ENCODE measurements around the gene PDE12. TPM values are rescaled to one million over a fixed set of nuclear protein-coding genes. Genes with fewer than 3 reads are reported as not detected.

PDE12 gene
- total RNA-seq, 1 donor from 2014 or later = 16.2 TPM

DNA sequence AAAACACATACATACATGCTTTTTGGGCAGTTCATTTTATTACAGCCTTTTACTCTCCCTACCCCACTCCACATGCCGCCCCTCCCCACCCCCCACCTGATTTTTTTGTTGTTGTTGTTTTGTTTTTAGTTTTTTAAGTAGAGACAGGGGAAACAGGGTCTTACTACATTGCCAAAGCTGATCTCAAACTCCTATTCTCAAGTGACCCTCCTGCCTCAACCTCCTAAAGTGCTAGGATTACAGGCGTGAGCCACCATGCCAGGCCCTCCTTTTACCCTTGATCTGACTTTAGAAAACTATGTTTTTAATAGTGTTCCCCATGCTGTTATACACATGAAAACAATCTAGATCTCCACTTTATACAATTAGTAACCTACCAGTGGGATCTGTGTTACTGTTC, 14.8 kb downstream of the PDE12 start:
- Mint-ChIP-seq H3K9me3 (ENCODE audit: unreplicated experiment) (no peaks in the 10 kb centered on the region), H3K27me3 (ENCODE audit: low read depth, unreplicated experiment) (no peaks in the 10 kb centered on the region), H3K36me3 (ENCODE audit: low read depth, unreplicated experiment) (peaks cover 29% of the 10 kb centered on the region), H3K27ac (ENCODE audit: unreplicated experiment) (no peak overlapping the region), H3K4me3 (ENCODE audit: unreplicated experiment) (no peak overlapping the region), H3K4me1 (ENCODE audit: low read depth, unreplicated experiment) (peaks cover 3% of the 10 kb centered on the region)
- no peak overlapping the region for H3K4me2 ChIP-seq (ENCODE audit: low read length)
- H3K4me1 ChIP-seq (ENCODE audit: insufficient read depth, low read length) = no peaks in the 10 kb centered on the region
- no peak overlapping the region for H3K4me3 ChIP-seq (ENCODE audit: insufficient read depth, low read depth, low read length)
- no peaks in the 10 kb centered on the region for H3K9me3 ChIP-seq (ENCODE audit: insufficient read depth, low read depth, low read length)
- no peak overlapping the region for H3K9ac ChIP-seq (ENCODE audit: low read length)
- TF ChIP-seq, protein P1, sequence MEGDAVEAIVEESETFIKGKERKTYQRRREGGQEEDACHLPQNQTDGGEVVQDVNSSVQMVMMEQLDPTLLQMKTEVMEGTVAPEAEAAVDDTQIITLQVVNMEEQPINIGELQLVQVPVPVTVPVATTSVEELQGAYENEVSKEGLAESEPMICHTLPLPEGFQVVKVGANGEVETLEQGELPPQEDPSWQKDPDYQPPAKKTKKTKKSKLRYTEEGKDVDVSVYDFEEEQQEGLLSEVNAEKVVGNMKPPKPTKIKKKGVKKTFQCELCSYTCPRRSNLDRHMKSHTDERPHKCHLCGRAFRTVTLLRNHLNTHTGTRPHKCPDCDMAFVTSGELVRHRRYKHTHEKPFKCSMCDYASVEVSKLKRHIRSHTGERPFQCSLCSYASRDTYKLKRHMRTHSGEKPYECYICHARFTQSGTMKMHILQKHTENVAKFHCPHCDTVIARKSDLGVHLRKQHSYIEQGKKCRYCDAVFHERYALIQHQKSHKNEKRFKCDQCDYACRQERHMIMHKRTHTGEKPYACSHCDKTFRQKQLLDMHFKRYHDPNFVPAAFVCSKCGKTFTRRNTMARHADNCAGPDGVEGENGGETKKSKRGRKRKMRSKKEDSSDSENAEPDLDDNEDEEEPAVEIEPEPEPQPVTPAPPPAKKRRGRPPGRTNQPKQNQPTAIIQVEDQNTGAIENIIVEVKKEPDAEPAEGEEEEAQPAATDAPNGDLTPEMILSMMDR (IDR thresholded peaks at IDR 0.05; ENCODE audit: insufficient read depth, low read depth, low read length) = no peak
- TF ChIP-seq EZH2 (IDR thresholded peaks at IDR 0.05; ENCODE audit: insufficient read depth, low read length) = no peak
- H3K36me3 ChIP-seq (ENCODE audit: insufficient read depth, low read length) = peaks cover 65% of the 10 kb centered on the region
- DNase-seq (ENCODE audit: low read depth) (no peak), FAIRE-seq (no peak)
- no peaks in the 10 kb centered on the region for H3K27me3 ChIP-seq (ENCODE audit: insufficient read depth, low read length)
- H3K27ac ChIP-seq (ENCODE audit: low read depth, low read length) = no peak overlapping the region
- peaks cover 50% of the 10 kb centered on the region for H3K79me2 ChIP-seq (ENCODE audit: insufficient read depth, low read length)
- H2AFZ ChIP-seq (ENCODE audit: low read depth, low read length) = no peak overlapping the region
- peaks cover 76% of the 10 kb centered on the region for H4K20me1 ChIP-seq (ENCODE audit: insufficient read depth, low read length)

DNA sequence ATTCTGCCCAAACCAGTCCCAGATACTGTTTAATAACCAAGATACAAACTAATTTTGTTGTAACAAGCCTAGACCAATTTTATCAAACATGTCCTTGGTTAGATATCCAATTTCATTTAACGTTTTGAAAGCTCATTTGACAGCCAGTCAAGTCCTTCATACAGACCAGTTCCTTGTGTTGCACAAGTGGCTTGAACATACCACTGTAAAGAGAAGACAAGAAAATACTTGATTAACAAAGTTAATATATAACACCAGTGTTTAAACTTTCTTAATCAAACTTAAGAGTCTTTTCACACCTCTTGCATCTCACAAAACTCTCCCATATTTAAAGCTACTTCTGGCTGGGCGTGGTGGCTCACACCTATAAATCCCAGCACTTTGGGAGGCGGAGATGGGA, 16.0 kb downstream of the PDE12 start:
- H3K4me3 ChIP-seq (ENCODE audit: insufficient read depth, low read depth, low read length) = no peak overlapping the region
- Mint-ChIP-seq H3K27me3 (ENCODE audit: low read depth, unreplicated experiment) (no peaks in the 10 kb centered on the region), H3K36me3 (ENCODE audit: low read depth, unreplicated experiment) (peaks cover 28% of the 10 kb centered on the region), H3K9me3 (ENCODE audit: unreplicated experiment) (no peaks in the 10 kb centered on the region), H3K27ac (ENCODE audit: unreplicated experiment) (no peak overlapping the region), H3K4me1 (ENCODE audit: low read depth, unreplicated experiment) (peaks cover 9% of the 10 kb centered on the region), H3K4me3 (ENCODE audit: unreplicated experiment) (no peak overlapping the region)
- H4K20me1 ChIP-seq (ENCODE audit: insufficient read depth, low read length) = peaks cover 82% of the 10 kb centered on the region
- DNase-seq (ENCODE audit: low read depth) = no peak
- no peak overlapping the region for H2AFZ ChIP-seq (ENCODE audit: low read depth, low read length)
- no peak for TF ChIP-seq EZH2 (IDR thresholded peaks at IDR 0.05; ENCODE audit: insufficient read depth, low read length)
- TF ChIP-seq, protein P1 (IDR thresholded peaks at IDR 0.05; ENCODE audit: insufficient read depth, low read depth, low read length) = no peak
- no peak overlapping the region for H3K9ac ChIP-seq (ENCODE audit: low read length)
- H3K36me3 ChIP-seq (ENCODE audit: insufficient read depth, low read length) = peaks cover 65% of the 10 kb centered on the region
- H3K27ac ChIP-seq (ENCODE audit: low read depth, low read length) = no peak overlapping the region
- H3K9me3 ChIP-seq (ENCODE audit: insufficient read depth, low read depth, low read length) = no peaks in the 10 kb centered on the region
- H3K4me2 ChIP-seq (ENCODE audit: low read length) = no peak overlapping the region
- peaks cover 60% of the 10 kb centered on the region for H3K79me2 ChIP-seq (ENCODE audit: insufficient read depth, low read length)
- H3K4me1 ChIP-seq (ENCODE audit: insufficient read depth, low read length) = no peaks in the 10 kb centered on the region
- FAIRE-seq = no peak
- no peaks in the 10 kb centered on the region for H3K27me3 ChIP-seq (ENCODE audit: insufficient read depth, low read length)

DNA sequence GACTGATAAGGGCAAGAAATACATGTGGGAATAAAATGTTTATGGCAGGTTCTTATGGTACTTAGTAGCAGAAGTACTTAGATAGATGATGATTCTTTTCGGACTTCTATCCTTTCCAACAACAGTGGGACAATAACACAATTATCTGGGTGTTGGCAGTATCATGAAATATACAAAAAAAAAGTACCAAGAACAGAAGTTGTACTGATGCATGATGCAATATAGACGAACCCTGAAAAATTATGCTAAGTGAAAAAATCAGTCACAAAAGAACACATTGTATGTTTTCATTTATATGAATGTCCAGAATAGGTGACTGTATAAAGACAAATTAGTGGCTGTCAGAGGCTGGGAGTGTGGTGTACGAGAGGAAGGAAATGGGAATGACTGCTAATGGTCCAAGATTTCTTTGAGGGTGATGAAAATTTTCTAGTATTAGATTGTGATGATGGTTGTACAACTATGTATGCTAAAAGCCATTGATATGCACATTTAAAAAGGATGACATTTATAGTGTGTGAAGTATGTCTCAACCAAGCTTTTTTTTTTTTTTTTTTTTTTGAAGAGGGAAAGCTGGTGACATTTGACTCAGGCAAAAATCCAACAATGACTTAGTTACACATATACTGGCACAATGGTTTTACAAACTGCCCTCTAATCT, 20.0 kb downstream of the PDE12 start:
- no peak for TF ChIP-seq EZH2 (IDR thresholded peaks at IDR 0.05; ENCODE audit: insufficient read depth, low read length)
- TF ChIP-seq, protein P1 (IDR thresholded peaks at IDR 0.05; ENCODE audit: insufficient read depth, low read depth, low read length) = no peak
- Histone ChIP-seq H3K4me2 (ENCODE audit: low read length) (no peak overlapping the region), H3K9ac (ENCODE audit: low read length) (no peak overlapping the region), H3K9me3 (ENCODE audit: insufficient read depth, low read depth, low read length) (no peaks in the 10 kb centered on the region), H4K20me1 (ENCODE audit: insufficient read depth, low read length) (peaks cover 96% of the 10 kb centered on the region), H3K27ac (ENCODE audit: low read depth, low read length) (no peak overlapping the region), H3K4me1 (ENCODE audit: insufficient read depth, low read length) (no peaks in the 10 kb centered on the region), H3K27me3 (ENCODE audit: insufficient read depth, low read length) (no peaks in the 10 kb centered on the region), H3K79me2 (ENCODE audit: insufficient read depth, low read length) (peaks cover 93% of the 10 kb centered on the region), H3K4me3 (ENCODE audit: insufficient read depth, low read depth, low read length) (no peak overlapping the region), H2AFZ (ENCODE audit: low read depth, low read length) (no peak overlapping the region), H3K36me3 (ENCODE audit: insufficient read depth, low read length) (peaks cover 82% of the 10 kb centered on the region)
- no peaks in the 10 kb centered on the region for H3K27me3 Mint-ChIP-seq (ENCODE audit: low read depth, unreplicated experiment)
- H3K36me3 Mint-ChIP-seq (ENCODE audit: low read depth, unreplicated experiment) = peaks cover 36% of the 10 kb centered on the region
- no peaks in the 10 kb centered on the region for H3K9me3 Mint-ChIP-seq (ENCODE audit: unreplicated experiment)
- H3K4me3 Mint-ChIP-seq (ENCODE audit: unreplicated experiment) = no peak overlapping the region
- peaks cover 14% of the 10 kb centered on the region for H3K4me1 Mint-ChIP-seq (ENCODE audit: low read depth, unreplicated experiment)
- FAIRE-seq (no peak), DNase-seq (ENCODE audit: low read depth) (no peak)
- H3K27ac Mint-ChIP-seq (ENCODE audit: unreplicated experiment) = peak overlapping the region; percentile 51

All from astrocyte (in vitro differentiated cells and primary cell).